Measurements from ENCODE around the gene HPS4. TPM values are rescaled to one million over a fixed set of nuclear protein-coding genes. Genes with fewer than 3 reads are reported as not detected.
A peak's percentile ranks its signal among the peaks of the same experiment; 100 is the strongest.

Gene HPS4
- polyA plus RNA-seq, 1 experiment: 22.5 TPM

DNA sequence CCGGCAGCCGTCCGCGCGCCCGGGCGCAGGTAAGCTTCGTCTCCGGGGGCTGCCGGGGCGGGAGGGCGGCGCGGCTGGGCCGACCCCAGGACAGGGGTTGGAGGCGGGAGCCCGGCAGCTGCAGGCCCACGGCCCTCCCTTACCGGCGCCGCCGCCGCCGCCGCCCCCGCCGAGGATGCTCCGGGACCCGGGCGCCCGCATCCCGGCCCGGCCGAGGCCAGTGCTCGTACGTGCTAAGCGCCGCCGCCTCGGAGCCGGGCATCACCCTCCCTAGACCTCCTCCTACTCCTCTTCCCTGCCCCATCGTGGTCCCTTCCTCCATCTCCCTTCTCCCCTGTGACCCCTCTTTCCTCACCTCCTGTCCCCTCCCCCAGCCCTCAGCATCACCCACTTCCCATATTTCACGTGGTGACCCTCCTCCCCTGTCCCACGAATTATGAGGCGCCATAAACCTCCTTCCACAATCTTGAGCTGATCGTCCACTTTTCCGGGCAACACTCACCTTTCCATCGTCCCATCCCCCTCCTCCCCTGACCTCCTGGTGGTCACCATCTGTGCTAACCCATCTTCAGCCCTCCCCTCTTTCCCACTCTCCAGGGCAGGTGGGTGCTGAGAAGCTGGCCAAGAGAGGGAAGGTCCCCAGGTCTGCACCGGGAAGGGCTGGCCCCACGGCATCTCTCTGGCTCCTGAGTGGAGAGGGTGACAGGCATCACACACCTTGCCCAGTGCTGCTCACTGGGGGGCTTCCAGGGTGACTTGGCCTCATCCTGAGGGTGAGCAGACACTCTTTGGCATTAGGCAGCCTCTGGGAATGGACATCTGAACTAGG, 53.9 kb downstream of the HPS4 start:
- DNase-seq (ENCODE audit: low read depth): no peak
- TF ChIP-seq, protein P1, sequence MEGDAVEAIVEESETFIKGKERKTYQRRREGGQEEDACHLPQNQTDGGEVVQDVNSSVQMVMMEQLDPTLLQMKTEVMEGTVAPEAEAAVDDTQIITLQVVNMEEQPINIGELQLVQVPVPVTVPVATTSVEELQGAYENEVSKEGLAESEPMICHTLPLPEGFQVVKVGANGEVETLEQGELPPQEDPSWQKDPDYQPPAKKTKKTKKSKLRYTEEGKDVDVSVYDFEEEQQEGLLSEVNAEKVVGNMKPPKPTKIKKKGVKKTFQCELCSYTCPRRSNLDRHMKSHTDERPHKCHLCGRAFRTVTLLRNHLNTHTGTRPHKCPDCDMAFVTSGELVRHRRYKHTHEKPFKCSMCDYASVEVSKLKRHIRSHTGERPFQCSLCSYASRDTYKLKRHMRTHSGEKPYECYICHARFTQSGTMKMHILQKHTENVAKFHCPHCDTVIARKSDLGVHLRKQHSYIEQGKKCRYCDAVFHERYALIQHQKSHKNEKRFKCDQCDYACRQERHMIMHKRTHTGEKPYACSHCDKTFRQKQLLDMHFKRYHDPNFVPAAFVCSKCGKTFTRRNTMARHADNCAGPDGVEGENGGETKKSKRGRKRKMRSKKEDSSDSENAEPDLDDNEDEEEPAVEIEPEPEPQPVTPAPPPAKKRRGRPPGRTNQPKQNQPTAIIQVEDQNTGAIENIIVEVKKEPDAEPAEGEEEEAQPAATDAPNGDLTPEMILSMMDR (IDR thresholded peaks at IDR 0.05; ENCODE audit: insufficient read depth, low read depth, low read length): no peak
- Histone ChIP-seq H3K27me3 (ENCODE audit: control insufficient read depth, insufficient read depth, low read length) (peaks cover 3% of the 10 kb centered on the region; the same call in 1 of the 2 replicates), H3K4me3 (ENCODE audit: low read depth, low read length) (peak overlapping the region; percentile 44), H3K36me3 (ENCODE audit: control insufficient read depth, insufficient read depth, low read length) (no peaks in the 10 kb centered on the region)
- POLR2A ChIA-PET: interaction anchor here (0.5 kb wide), 1 partner anchor 218 kb away, joined by 3 read pairs; no protein-coding TSS in a partner anchor
- CTCF ChIA-PET: interaction anchor here (0.7 to 3.7 kb wide), 5 partner anchors 11 to 1227 kb away, joined by 3 to 23 read pairs (median 4); no protein-coding TSS in a partner anchor

DNA sequence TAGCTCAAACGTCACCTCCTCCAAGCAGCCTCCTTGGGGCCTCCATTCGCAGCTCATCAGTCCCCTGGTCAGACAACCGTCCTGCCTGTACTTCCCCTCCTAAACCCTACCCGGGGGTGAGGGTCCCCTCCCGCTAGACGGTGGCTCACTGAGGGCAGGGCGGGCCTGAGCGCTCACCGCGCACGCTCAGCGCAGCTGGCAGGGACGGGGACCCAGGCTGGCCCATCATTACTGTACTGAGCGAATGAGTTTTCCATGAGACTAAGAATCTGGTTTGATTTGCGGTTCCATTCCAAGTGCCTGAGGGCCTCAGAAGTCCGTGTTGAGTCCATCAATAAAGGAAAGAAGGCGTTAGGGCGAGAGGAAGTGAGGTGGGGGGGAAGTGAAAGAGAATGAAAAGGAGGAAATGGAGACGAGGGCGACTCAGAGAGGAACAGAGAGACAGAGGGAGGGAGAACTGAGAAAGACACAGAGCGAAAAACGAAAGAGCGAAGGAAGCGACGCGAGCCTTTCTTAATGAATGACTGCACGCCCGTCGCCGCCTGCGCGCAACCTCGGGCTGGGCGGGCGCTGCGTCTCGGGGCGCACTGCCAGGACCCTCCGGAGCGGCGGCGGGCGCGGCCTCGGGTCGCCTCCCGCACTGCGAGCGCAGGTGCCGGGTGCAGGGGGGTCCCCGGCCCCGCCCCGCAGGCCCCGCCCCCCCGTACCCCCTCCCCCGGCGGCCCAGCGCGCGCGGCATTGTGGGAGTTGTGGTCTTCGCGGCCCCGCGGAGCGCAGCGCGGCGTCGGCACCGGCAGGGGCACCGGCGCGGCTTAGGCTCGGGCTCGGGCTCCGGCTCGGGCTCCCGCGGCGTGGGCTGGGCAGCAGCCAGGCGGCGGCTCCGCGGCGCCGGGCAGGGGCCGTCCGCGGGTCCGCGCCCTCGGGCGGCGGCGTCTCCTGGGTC, 54.8 kb downstream of the HPS4 start, which contains the start of gene ASPHD2:
Gene ASPHD2, plus strand, starts transcription at position 746 of the 943 bp plus-strand sequence. CDS start 4,356 bp downstream, outside the sequence.
- TF ChIP-seq, protein P1 (IDR thresholded peaks at IDR 0.05; ENCODE audit: insufficient read depth, low read depth, low read length): no peak
- POLR2A ChIA-PET: no interaction called here
- CTCF ChIA-PET: interaction anchor here (3.7 kb wide), 1 partner anchor 32 kb away, joined by 23 read pairs; no protein-coding TSS in a partner anchor
- Histone ChIP-seq H3K36me3 (ENCODE audit: control insufficient read depth, insufficient read depth, low read length) (no peaks in the 10 kb centered on the region), H3K4me3 (ENCODE audit: low read depth, low read length) (peak within 1 kb of the TSS; percentile 44), H3K27me3 (ENCODE audit: control insufficient read depth, insufficient read depth, low read length) (peaks cover 3% of the 10 kb centered on the region; the same call in 1 of the 2 replicates)
- DNase-seq (ENCODE audit: low read depth): no peak

DNA sequence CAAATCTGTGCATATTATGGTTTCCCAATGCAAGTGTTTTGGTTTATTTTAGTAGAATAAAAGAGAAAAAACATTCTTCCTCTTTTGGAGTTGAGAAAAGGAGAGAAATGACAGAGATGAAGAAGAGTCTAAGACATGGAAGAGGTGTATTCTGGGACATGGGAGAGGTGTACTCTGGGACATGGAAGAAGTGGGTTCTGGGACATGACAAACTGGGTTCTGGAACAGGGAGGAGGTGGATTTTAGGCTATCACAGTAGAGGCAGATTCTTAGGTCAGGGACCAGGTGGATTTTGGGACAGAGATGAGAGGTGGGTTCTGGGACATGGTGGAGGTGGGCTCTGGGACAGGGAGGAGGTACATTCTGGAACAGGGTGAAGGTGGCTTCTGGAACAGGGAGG, 56.7 kb downstream of the HPS4 start:
- Histone ChIP-seq H3K36me3 (ENCODE audit: control insufficient read depth, insufficient read depth, low read length) (no peaks in the 10 kb centered on the region), H3K27me3 (ENCODE audit: control insufficient read depth, insufficient read depth, low read length) (peaks cover 3% of the 10 kb centered on the region; the same call in 1 of the 2 replicates), H3K4me3 (ENCODE audit: low read depth, low read length) (no peak overlapping the region)
- POLR2A ChIA-PET: no interaction called here
- no peak for DNase-seq (ENCODE audit: low read depth)
- TF ChIP-seq, protein P1 (IDR thresholded peaks at IDR 0.05; ENCODE audit: insufficient read depth, low read depth, low read length): no peak
- CTCF ChIA-PET: no interaction called here

DNA sequence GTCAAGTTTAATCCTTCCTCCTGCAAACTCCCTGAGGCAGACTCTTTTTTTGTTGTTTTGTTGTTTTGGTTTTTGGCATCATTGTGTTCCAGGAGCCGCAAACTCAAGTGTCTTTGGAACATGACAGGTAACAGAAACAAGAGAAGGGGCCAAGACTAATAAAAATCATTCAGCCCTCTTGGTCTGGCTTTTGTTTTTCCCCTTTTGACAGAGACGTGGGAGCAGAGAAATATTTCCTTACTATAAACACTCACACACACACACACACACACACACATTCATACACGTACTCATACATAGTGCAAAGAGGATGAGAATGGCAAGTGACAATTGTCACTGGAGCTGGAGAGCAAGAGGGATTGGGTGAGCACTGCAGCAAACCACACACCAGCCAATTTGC, 65.0 kb downstream of the HPS4 start:
- Histone ChIP-seq H3K36me3 (ENCODE audit: control insufficient read depth, insufficient read depth, low read length) (no peaks in the 10 kb centered on the region), H3K27me3 (ENCODE audit: control insufficient read depth, insufficient read depth, low read length) (peaks cover 12% of the 10 kb centered on the region), H3K4me3 (ENCODE audit: low read depth, low read length) (no peak overlapping the region)
- DNase-seq (ENCODE audit: low read depth): no peak
- TF ChIP-seq, protein P1 (IDR thresholded peaks at IDR 0.05; ENCODE audit: insufficient read depth, low read depth, low read length): no peak
- CTCF ChIA-PET: interaction anchor here (0.8 to 2.1 kb wide), 3 partner anchors 12 to 44 kb away, joined by 3 to 7 read pairs (median 6); no protein-coding TSS in a partner anchor
- POLR2A ChIA-PET: no interaction called here
